ENCODE measurements around the gene R3HDM4. TPM values are rescaled to one million over a fixed set of nuclear protein-coding genes. Genes with fewer than 3 reads are reported as not detected.

The R3HDM4 gene
- total RNA-seq, 4 donors from 2014 or later = 24.1 to 37.3 (median 26.8) TPM

DNA sequence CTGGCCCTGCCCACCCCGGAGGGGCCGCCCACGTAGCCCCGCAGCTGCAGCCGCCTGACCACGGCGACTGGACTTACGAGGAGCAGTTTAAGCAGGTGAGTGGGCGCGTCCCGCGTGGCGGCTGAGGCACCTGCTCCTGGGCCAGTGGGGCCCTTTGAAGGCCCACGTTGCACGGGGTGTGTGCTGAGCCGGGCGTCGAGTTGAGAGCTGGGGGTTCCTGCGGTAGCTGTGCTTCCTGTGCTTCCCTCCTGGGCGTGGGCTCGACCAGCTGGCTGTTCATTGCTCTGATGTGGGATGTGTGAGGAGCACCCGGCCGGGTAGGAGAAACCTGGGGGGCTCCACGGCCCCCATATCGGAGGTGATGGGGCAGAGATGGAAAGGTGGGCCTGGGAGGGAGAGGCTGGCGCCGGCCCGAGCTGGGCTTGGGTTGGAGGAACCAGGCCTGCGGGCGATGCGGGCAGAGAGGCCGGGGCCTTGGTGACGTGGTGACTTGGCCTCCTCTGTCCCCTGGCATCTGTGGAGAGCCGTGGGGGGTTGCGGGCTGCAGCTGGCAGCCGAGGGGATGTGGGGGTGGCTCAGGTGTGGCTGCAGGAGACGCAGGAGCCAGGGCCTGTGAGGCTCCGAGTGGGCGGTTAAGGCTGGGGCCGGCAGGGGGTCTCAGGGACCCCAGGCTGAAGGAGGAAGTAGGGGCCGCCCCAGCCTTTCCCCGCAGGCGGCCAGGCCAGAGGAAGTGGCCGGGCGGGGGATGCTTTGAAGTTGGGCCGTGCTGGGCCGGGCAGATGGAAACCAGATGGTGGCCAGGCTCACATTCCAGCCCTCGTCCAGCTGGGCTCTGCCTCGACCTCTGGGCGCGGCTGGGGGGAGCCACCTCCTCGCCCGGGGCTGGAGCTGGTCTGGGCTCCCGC, 19.9 kb upstream of the R3HDM4 start:
- TF ChIP-seq, protein P1, sequence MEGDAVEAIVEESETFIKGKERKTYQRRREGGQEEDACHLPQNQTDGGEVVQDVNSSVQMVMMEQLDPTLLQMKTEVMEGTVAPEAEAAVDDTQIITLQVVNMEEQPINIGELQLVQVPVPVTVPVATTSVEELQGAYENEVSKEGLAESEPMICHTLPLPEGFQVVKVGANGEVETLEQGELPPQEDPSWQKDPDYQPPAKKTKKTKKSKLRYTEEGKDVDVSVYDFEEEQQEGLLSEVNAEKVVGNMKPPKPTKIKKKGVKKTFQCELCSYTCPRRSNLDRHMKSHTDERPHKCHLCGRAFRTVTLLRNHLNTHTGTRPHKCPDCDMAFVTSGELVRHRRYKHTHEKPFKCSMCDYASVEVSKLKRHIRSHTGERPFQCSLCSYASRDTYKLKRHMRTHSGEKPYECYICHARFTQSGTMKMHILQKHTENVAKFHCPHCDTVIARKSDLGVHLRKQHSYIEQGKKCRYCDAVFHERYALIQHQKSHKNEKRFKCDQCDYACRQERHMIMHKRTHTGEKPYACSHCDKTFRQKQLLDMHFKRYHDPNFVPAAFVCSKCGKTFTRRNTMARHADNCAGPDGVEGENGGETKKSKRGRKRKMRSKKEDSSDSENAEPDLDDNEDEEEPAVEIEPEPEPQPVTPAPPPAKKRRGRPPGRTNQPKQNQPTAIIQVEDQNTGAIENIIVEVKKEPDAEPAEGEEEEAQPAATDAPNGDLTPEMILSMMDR (IDR thresholded peaks at IDR 0.05; ENCODE audit: low read depth) = no peak

DNA sequence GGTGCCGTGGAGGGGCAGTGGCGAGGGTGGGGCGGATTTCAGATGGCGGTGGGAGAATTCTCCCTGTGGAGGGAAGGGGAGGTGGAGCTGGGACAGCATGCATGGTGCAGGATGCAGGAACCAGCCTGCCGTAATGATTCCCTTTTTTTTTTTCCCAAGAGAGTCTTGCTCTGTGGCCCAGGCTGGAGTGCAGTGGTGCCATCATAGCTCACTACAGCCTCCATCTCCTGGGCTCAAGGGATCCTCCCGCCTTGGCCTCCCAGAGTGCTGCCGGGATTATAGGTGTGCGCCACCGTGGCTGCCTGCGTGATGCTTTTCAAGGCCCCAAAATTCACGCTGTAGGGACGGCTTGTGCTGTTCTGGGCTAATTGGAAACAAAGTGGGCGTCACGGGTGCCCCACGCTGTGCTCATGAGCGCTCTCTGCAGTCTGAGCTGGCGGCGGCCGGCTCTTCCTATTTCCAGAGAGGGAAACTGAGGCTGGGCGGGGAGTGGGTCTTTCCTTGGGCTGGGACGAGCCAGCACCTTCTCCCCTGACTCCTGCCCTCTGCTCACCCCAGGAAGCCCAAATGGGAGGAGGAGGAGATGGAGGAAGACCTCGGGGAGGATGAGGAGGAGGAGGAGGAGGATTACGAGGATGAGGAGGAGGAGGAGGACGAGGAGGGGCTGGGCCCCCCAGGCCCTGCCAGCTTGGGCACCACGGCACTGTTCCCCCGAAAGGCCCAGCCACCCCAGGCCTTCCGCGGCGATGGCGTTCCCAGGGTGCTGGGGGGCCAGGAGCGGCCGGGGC, 19.0 kb upstream of the R3HDM4 start:
- TF ChIP-seq, protein P1 (IDR thresholded peaks at IDR 0.05; ENCODE audit: low read depth) = no peak

DNA sequence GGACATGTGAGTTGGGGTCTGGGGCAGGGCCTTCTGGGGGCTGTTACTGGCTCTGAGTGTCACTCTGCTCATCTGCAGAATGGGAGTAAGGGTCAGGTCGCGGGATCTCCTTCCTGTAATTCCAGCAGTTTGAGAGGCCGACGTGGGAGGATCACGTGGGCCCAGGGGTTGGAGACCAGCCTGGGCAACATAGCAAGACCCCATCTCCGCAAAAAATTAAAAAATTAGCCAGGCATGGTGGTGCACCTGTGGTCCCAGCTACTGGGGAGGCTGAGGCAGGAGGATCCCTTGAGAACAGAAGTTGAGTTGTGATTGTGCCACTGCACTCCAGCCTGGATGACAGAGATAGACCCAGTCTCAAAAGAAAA, 16.9 kb upstream of the R3HDM4 start:
- TF ChIP-seq, protein P1 (IDR thresholded peaks at IDR 0.05; ENCODE audit: low read depth) = no peak

DNA sequence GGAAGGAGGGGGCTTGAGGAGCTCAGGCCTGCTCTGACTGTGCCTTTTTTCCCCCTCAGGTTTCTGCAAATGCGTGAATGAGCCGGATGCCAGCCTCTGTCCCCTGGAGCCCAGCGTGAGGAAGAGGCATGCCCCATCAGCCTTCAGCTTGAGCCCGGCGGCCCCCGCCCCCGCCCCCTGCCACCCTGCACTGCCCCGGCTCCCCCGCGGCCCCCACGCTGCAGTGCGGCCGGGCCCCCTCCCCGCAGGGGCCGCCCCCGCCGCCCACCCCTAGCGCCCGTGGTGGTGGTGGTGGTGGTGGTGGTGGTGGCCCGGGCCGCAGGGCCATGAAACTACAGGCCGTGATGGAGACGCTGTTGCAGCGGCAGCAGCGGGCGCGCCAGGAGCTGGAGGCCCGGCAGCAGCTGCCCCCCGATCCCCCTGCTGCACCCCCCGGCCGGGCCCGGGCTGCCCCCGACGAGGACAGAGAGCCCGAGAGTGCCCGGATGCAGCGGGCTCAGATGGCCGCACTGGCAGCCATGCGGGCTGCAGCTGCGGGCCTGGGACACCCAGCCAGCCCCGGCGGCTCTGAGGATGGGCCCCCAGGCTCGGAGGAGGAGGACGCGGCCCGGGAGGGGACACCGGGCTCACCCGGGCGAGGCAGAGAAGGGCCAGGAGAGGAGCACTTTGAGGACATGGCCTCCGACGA, 16.3 kb upstream of the R3HDM4 start:
- TF ChIP-seq, protein P1 (IDR thresholded peaks at IDR 0.05; ENCODE audit: low read depth) = no peak

DNA sequence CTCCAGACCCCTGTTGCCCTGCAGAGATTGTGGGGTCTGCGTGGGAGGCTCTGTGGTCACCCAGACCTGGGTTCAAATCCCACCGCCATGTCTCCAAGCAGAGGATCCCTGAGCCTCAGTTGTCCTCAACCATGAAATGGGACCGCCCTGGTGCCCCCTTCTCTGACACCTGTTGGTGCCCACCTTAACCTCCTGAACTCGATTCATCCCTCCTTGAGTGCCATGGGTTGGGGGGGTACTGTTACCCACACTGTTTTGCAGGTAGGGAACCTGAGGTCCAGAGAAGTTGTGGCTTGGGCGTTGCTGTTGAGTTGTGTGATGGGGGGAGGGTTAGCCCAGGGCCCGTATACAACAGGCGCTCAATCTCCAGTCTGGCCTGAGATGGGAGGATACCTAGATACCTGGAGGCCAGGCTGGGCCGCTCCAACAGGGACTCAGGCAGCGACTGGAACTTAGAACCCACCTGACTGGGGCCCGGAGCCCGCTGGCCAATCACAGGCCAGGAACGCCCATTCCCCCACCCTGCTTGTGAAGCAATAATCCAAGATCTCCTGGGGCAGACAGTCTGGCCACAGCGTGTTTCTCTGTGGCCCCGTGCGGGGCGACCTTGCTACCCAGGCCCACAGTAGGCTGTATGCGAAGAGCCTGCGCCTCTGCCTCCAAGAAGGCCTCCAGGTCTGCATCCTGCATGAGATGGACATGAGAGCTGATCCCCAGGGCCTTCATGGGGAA, 15.6 kb upstream of the R3HDM4 start:
- TF ChIP-seq, protein P1 (IDR thresholded peaks at IDR 0.05; ENCODE audit: low read depth) = no peak

DNA sequence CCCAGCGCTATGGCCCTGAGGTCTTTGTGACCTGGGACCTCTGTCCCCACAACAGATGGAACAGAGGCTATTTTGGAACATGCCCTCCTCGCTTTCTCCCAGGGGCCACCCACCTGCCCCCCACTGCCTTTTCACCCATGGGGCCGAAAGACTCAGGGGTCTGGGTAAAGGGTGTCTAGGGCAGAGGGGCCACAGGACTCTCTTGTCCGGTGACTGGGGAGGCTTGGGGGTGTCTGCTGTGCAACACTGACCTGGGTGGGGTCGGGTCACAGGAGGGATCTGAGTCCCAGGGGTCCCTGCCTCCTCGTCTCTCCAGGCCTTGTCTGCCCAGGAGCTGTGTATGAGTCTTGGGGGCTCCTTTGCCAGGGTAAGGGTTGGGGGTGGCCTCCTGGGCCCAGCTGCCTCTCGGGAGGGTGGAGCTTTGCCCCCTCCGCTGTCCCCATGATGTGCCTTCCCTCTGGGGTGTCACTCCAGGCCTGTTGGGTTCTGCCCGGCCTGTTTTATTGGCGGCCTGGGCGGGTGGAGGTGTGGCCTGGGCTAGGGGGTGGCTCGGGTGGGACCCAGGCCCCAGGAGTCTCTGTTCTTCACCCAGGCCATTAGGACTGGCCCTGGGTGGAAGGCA, 14.9 kb upstream of the R3HDM4 start:
- TF ChIP-seq, protein P1 (IDR thresholded peaks at IDR 0.05; ENCODE audit: low read depth) = no peak
